ENCODE data around the gene PPTC7.
"Not testable (repeated sequence)": the region's sequence is repeated elsewhere in the genome, so short reads cannot be mapped to it uniquely, and the experiment has no call there.

PPTC7 gene, protein sequence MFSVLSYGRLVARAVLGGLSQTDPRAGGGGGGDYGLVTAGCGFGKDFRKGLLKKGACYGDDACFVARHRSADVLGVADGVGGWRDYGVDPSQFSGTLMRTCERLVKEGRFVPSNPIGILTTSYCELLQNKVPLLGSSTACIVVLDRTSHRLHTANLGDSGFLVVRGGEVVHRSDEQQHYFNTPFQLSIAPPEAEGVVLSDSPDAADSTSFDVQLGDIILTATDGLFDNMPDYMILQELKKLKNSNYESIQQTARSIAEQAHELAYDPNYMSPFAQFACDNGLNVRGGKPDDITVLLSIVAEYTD

DNA sequence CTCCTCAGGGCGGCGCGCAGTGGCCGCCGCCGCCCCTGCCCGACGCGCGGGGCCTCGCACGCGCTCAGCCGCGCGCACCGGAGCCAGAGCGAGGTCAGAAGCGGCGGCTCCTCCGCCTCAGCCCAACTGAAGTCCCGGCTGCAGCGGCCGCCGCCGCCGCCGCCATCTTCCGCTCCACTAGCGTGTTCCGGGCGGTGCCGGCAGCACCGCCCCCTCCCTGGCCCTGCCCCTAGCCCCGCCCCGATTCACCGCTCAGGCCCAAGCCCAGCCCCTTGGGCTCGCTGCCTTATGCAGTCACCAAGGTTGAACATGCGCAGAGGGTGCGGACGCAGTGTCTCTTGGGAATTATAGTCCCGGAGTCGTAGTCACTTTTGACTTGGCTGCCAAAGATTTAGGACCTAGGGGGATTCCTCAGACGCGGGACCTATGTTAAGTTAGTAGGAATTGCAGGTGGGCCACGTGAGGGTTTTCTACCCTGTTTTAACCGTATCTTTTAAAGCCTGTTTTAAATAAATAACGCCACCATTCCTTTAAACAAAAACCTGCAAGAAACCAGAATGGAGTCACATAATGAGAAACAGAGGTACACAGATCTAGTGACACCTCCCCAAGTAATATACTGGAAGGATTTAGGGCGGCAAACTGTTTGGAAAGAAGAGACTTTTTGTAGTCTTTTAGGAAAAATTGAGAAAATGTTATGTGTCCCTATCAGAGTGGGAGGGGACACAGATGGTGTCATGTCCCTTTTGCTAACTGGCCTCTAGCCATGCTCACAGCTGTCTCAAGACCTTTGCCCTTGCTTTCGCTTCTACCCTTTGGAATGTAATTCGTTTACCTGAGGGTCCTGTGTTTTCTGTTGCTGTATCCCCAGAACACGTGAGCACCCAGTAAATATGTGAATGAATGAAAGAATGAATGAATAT is at the start of gene PPTC7:
Gene PPTC7, minus strand, starts transcription at position 182 of the 923 bp plus-strand sequence. CDS start 287 bp downstream, outside the sequence.
- peak; percentile 99 for DNase-seq

- DNase-seq, result no peak
Measured at GRCh38 chr12:110627500-110628195, 44.5 kb upstream of the PPTC7 start.

DNA sequence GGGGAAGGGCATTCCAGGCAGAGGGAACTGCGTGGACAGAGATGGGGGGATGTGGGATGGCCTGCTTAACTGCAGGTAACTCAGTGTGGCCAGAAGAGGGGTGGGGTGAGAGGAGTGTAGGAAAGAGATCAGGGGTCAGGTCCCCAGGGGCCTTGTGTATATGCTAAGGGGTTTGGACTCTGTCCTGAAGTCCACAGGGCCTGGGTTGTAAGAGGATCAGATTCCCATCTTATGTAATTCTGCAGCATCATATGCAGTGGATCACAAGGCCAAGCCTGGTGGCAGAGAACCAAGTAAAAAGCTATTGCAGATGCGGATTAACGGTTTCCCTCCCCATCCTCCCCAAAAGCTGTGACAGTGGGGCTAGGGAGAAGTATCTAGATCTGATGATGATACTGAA is 39.5 kb upstream of the PPTC7 start:
- no peak for DNase-seq

DNA sequence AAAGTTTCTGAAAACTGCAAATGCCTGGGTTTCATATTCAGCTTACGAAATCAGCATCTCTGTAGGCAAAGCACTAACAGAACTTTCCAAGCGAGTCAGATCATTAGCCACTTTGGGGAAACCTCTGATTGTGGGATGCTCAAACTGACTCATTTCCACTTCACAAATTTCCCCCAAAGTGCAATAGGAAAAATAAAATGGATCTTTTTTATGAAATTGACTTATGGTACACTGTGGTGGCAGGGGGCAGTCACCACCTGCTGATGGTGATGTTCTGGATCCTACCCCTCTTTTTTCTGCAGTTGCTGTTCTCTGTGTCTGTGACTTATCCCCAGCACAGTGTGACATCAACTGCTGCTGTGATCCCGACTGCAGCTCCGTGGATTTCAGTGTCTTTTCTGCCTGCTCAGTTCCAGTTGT is 36.4 kb upstream of the PPTC7 start:
- DNase-seq, result no peak

DNA sequence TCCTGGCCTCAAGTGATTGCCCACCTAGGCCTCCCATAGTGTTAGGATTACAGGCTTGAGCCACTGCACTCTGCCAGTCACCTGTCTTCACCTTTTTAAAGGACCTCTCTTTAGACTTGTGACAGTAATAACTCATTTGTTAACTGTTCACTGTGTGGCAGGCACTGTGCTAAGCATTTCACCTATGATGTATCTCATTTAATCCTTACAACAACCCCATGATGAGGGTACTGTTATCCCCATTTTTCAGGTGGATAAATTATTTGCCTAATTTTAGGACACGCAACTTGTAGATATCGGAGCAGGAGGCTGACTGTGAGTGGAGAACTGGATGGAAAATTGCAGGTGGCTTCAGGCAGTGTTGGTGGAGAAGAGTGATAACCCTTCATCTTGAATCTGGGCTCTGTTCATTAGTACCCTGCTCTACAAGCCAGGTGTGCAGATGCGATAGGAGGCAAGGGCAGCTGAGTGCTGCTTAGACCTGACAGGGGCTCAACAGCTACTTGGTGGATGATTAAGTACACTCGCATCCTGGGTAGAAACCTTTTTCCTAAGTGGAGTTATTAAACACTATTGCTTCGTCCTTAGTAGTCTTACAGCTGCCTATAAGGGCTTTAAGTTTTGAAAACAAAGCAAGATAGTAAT is 33.5 kb upstream of the PPTC7 start:
- no peak for DNase-seq

DNA sequence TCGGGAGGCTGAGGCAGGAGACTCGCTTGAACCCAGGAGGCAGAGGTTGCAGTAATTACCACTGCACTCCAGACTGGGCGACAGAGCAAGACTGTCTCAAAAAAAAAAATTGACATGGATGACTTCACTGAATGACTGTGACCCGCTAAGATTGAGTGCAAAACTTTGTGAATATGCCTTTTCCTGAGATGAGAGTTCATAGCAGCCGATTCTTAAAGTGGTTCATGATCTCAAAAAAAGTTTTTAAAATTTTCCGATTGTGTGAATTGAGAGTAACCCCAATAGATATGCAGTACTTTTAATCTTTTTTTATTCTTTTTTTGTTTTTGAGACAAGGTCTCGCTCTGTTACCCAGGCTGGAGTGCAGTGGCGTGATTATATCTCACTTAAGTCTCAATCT is 32.1 kb upstream of the PPTC7 start:
- DNase-seq, result no peak

DNA sequence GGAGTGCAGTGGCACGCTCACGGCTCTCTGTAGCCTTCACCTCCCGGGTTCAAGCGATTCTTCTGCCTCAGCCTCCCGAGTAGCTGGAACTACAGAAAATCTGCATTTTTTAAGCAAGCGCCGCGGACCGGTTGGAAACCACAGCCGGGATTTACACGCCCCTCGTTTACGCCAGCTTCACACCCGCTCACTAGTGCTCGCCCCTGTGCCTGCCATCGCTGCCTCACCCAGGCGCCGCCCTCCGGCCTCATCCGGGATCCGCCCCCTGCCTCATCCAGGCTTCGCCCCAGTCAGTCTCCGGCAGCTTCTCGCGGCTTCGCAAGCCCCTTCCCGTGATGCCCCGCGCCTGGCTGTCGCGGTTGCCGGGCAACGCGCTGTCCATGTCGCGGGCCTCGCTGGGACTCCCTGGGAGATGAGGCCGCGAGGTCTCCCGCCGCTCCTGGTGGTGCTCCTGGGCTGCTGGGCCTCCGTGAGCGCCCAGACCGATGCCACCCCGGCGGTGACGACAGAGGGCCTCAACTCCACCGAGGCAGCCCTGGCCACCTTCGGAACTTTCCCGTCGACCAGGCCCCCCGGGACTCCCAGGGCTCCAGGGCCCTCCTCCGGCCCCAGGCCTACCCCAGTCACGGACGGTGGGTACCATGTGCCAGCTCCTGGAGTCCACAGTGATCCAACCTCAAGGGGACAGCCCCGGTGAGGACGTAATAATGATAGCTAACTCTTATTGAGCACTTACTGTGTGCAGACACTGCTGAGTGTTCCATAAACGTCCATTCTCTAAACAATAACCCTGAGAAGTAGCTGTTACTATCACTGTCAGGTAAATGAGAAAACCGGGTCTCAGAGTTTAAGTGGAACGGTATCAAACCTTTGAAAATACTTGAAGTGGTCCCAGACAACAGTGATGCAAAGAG is 30.9 kb upstream of the PPTC7 start, which contains the start of gene TCTN1:
Gene TCTN1, plus strand, starts transcription at position 359 of the 914 bp plus-strand sequence. Its CDS starts 54 bp downstream, at position 413.
- DNase-seq, result peak; percentile 99

DNA sequence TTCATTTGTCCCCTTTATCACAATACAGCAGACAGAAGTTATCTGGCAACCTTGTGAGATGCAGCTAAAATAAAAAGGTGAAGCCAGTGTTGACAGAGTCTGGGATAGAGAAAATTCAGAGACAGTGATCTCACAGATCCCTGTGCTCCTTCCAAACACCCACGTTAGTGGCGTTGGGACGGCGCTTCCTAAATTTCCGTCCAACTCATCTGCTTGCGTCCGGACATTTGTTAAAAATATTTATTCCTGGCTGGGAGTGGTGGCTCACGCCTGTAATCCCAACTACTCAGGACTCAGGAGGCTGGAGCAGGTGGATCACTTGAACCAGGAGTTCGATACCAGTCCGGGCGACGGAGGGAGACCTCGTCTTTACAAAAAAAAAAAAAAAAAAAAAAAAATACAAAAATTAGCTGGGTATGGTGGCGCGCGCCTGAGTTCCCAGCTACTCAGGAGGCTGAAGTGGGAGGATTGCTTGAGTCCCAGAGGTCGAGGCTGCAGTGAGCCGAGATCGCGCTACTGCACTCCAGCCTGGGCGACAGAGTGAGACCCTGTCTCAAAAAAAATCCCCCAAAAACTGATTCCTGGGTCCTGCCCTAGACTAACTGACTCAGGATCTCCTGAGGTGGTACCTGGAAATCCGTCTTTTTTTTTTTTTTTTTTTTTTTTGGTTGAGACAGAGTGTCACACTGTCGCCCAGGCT is 30.1 kb upstream of the PPTC7 start:
- peak; percentile 53 for DNase-seq

GRCh38 chr12:110606253-110606611 is 23.1 kb upstream of the PPTC7 start:
- no peak for DNase-seq

GRCh38 chr12:110602085-110602814 is 19.1 kb upstream of the PPTC7 start:
- DNase-seq, result peak; percentile 85

DNA sequence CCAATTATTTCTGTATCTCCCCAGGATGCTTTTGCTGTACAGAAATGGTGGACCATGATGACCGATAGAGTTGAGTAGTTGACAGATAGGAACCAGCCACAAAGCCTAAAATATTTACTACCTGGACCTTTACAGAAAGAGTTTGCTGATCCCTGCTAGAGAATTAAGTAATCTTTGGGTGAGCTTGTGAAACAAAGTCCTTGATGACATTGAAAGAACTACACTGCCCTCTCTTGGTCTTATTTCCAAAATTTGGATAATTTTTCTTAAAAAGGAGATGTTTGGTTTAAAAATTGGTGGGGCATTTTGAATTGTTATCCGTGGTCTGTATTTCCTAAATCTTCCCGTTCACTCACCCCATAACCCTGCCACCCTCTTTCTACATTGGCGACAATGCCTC is 17.1 kb upstream of the PPTC7 start:
- DNase-seq, result peak; percentile 65

DNA sequence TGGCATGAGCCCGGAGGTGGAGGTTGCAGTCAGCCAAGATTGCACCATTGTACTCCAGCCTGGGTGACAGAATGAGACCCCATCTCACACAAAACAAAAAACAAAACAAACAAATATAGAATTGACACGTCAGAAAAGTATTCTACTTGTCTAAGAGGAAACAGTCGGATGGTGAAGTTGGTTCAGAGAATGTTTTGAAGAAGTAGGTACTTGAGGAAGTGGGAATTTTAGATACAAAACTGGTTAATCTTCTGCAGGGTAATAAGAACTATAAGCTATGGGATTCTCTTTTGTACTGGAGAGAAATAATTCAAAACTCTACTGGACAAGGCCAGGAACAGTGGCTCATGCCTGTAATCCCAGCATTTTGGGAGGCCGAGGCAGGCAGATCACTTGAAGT is 16.2 kb upstream of the PPTC7 start:
- no peak for DNase-seq

DNA sequence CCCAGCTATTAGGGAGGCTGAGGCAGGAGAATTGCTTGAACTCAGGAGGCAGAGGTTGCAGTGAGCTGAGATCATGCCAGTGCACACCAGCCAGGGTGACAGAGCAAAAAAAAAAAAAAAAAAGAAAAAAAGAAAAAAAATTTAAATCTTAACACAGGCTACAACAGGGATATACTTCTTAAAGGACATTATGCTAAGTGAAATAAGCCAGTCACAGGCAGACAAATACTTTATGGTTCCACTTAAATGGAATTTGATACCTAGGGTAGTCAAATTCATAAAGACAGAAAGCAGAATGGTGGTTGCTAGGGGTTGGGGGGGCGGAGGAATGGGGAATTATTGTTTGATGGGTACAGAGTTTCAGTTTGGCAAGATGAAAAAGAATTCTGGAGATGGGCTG is 14.8 kb upstream of the PPTC7 start:
- no peak for DNase-seq

GRCh38 chr12:110592919-110593318 is 9.8 kb upstream of the PPTC7 start:
- not testable (repeated sequence) for DNase-seq

DNA sequence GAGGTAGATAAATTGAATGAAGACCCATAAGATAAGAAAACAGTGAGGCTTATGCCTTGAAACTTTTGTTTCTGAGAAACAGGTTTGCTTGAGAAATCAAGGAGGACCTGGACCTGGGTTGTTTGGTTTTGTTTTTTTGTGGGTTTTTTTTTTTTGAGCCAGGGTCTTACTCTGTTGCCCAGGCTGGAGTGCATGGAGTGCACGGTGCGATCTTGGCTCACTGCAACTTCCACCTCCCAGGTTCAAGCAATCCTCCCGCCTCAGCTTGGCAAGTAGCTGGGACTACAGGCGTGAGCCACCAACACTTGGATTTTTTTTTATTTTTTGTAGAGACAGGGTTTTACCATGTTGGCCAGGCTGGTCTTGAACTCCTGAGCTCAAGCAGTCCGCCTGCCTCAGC is 9.0 kb upstream of the PPTC7 start:
- no peak for DNase-seq

DNA sequence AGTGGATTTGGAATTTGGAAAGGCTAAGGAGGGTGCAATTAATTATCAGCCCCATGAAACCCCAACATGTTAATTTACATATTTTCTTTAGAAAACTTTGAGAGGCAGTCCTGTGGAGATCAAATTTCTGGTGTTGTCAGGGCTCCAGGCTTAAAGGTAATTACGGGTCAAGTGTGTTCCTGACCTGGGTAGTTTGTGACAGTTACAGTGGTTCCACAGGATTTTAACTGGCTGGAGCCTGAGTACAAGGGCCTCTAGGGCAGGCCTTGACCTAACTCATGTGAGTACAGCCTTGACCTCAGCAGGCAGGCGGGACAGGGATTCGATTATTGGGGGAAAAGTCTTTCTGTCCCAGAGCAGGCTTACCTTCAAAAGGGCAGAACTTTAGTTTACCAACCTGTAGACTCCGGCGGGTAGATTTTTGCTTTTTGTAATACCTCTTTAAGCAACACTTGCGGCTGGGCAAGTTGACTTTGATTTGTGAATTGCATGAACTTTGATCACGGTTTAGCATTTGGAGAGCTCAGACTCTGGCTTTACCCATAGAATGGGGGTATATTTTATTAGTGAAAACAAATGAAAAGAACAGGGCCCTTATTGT is 8.4 kb upstream of the PPTC7 start:
- DNase-seq, result peak; percentile 40

DNA sequence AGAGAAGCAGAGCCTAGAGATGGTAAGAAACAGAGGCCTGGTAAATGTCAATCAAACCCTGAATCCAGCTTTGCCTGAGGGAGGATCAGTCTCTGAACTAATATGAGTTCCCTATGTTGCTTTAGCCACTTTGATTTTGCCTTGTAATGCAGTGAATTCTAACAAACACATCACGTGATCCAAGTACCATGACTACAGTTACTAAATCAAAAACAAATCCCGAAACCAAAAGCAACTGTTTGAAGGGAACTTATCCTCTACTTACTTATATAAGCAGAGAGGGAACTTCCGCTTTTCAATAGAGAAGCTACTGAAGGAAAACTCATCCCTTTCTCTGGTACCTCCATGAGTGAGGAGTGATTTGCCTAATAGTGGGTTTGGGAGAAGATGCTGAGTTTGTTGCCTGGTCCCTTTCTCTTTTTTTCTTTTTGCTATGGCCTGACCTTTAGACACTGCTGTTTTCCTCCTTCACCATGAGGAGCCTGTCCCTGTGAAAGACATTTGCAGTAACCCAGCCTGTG is 7.7 kb upstream of the PPTC7 start:
- DNase-seq, result peak; percentile 25

GRCh38 chr12:110590059-110590458 is 6.9 kb upstream of the PPTC7 start:
- DNase-seq, result no peak

DNA sequence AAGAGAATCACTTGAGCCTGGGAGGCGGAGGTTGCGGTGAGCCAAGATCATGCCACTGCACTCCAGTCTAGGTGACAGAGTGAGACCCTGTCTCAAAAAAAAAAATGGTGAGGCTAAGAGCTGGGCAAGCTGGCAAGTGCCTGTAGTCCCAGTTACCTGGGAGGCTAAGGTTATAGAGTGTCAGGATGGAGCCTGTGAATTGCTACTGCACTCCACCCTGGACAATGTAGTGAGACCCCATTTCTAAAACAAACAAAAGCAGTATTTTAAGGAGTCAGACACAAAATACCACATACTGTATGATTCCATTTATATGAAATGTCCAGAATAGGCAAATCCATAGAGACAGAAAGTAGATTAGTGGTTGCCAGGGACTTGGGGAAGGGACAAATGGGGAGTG is 4.0 kb upstream of the PPTC7 start:
- not testable (repeated sequence) for DNase-seq
